IMR-90 (cell line): Measurements from ENCODE around the gene LRP1B. TPM values are rescaled to one million over a fixed set of nuclear protein-coding genes. Genes with fewer than 3 reads are reported as not detected.

Source experiments
- ATAC-seq: fragments of 200-7000 bp; cut with Tn5 transposase; 2 replicates; pipeline ENCODE4 v1.9.1; 2020; ENCODE audit warnings: low read depth, mild to moderate bottlenecking, moderate library complexity
- BruUV-seq: library from RNA; stranded (reverse); fragments of 400-500 nt; replicated peaks from 2 replicates; lab custom pipeline; 2021; lab: Mats Ljungman, UMichigan
- CTCF ChIA-PET: fragments of 300-600 bp; formaldehyde crosslinking; extraction: SDS; loops from one replicate; lab custom pipeline; 2021; ENCODE audit warnings: antibody characterized with exemption; lab: Yijun Ruan, JAX
- POLR2A ChIA-PET: fragments of 300-600 bp; sonication (Branson Sonifier 250); formaldehyde crosslinking; loops from one replicate; lab custom pipeline; 2022; ENCODE audit warnings: antibody characterized with exemption; ENCODE audit not compliant: unreplicated experiment; lab: Charles Lee
- DNase-seq: peaks from one replicate; pipeline ENCODE4 v3.0.0; 2013
- H2AFZ ChIP-seq: replicated peaks from 2 replicates; pipeline ENCODE3; 2013; ENCODE audit warnings: low read length, mild to moderate bottlenecking; ENCODE audit not compliant: poor library complexity
- H2AK5ac ChIP-seq: 2 replicates; pipeline ENCODE4 v1.6.1; 2013; ENCODE audit warnings: low read depth, low read length, inconsistent platforms
- H2AK9ac ChIP-seq: replicated peaks from 2 replicates; pipeline ENCODE3; 2013; ENCODE audit warnings: mild to moderate bottlenecking, low read depth, low read length, moderate library complexity; ENCODE audit not compliant: poor library complexity
- H2BK120ac ChIP-seq: 2 replicates; pipeline ENCODE4 v1.6.1; 2013; ENCODE audit warnings: low read depth, low read length, inconsistent platforms
- H2BK15ac ChIP-seq: 3 replicates; pipeline ENCODE4 v1.6.1; 2013; ENCODE audit warnings: low read depth, low read length, inconsistent platforms
- H2BK20ac ChIP-seq: 2 replicates; pipeline ENCODE4 v1.6.1; 2013; ENCODE audit warnings: low read depth, mild to moderate bottlenecking, inconsistent platforms, low read length, moderate library complexity
- H2BK5ac ChIP-seq: 2 replicates; pipeline ENCODE4 v1.6.1; 2013; ENCODE audit warnings: mild to moderate bottlenecking, low read depth, low read length, inconsistent platforms; ENCODE audit not compliant: poor library complexity, severe bottlenecking
- H3K14ac ChIP-seq: replicated peaks from 2 replicates; pipeline ENCODE4 v1.6.1; 2013; ENCODE audit warnings: low read depth, low read length, inconsistent platforms
- H3K18ac ChIP-seq: 2 replicates; pipeline ENCODE4 v1.6.1; 2013; ENCODE audit warnings: low read depth, low read length, control low read depth
- H3K23ac ChIP-seq: 2 replicates; pipeline ENCODE4 v1.6.1; 2013; ENCODE audit warnings: low read depth, low read length, inconsistent platforms
- H3K27ac ChIP-seq: 2 replicates; pipeline ENCODE4 v1.5.1; 2013; ENCODE audit warnings: mild to moderate bottlenecking, control low read depth, low read length; ENCODE audit not compliant: insufficient read depth
- H3K27me3 ChIP-seq: 2 replicates; pipeline ENCODE4 v1.6.1; 2013; ENCODE audit warnings: low read length; ENCODE audit not compliant: control insufficient read depth, insufficient read depth
- H3K36me3 ChIP-seq: 2 replicates; pipeline ENCODE4 v1.6.1; 2013; ENCODE audit warnings: low read length, mixed read lengths; ENCODE audit not compliant: control insufficient read depth, insufficient read depth
- H3K4ac ChIP-seq: 2 replicates; pipeline ENCODE4 v1.6.1; 2013; ENCODE audit warnings: low read depth, low read length, inconsistent platforms
- H3K4me1 ChIP-seq: 2 replicates; pipeline ENCODE4 v1.6.1; 2013; ENCODE audit warnings: low read length, mixed read lengths; ENCODE audit not compliant: control insufficient read depth, insufficient read depth
- H3K4me2 ChIP-seq: 2 replicates; pipeline ENCODE4 v1.6.1; 2013; ENCODE audit warnings: low read depth, mild to moderate bottlenecking, control low read depth, low read length, moderate library complexity
- H3K4me3 ChIP-seq: 2 replicates; pipeline ENCODE4 v1.5.1; 2013; ENCODE audit warnings: low read depth, mild to moderate bottlenecking, control low read depth, low read length, moderate library complexity; ENCODE audit not compliant: insufficient read depth
- H3K56ac ChIP-seq: 2 replicates; pipeline ENCODE4 v1.6.1; 2013; ENCODE audit warnings: low read length, inconsistent platforms; ENCODE audit not compliant: insufficient read depth; ENCODE audit errors: extremely low read depth
- H3K79me1 ChIP-seq, 2 experiments: 2 replicates each; pipeline ENCODE4 v1.6.1; 2013; ENCODE audit warnings: low read length in 2 of 2, inconsistent platforms in 1 of 2, low read depth in 1 of 2
- H3K9ac ChIP-seq: 2 replicates; pipeline ENCODE4 v1.6.1; 2013; ENCODE audit warnings: low read depth, low read length, control low read depth
- H3K9me1 ChIP-seq: 2 replicates; pipeline ENCODE4 v1.6.1; 2013; ENCODE audit warnings: low read length, inconsistent platforms; ENCODE audit not compliant: insufficient read depth
- H3K9me3 ChIP-seq: 2 replicates; pipeline ENCODE4 v1.6.1; 2013; ENCODE audit warnings: low read length; ENCODE audit not compliant: control insufficient read depth, insufficient read depth
- H4K20me1 ChIP-seq: 2 replicates; pipeline ENCODE4 v1.6.1; 2013; ENCODE audit warnings: low read length, inconsistent platforms; ENCODE audit not compliant: insufficient read depth
- H4K5ac ChIP-seq: 2 replicates; pipeline ENCODE4 v1.6.1; 2013; ENCODE audit warnings: mild to moderate bottlenecking, low read depth, low read length, control low read depth
- H4K8ac ChIP-seq, 2 experiments: 2 replicates each; pipeline ENCODE4 v1.6.1; 2013; ENCODE audit warnings: low read depth in 2 of 2, low read length in 2 of 2, control low read depth in 1 of 2, inconsistent platforms in 1 of 2
- H4K91ac ChIP-seq: 2 replicates; pipeline ENCODE4 v1.6.1; 2013; ENCODE audit warnings: low read depth, low read length, inconsistent platforms; ENCODE audit not compliant: insufficient read depth
- BHLHE40 ChIP-seq: fragments of 150-350 bp; IDR thresholded peaks from 2 replicates; pipeline ENCODE4 v1.6.1; 2016; ENCODE audit warnings: mild to moderate bottlenecking, low read depth, low read length
- MAZ ChIP-seq: IDR thresholded peaks from 2 replicates; pipeline ENCODE4 v1.6.1; 2012; ENCODE audit warnings: low read depth, mild to moderate bottlenecking, low read length, improper control_type of control experiment, moderate library complexity, borderline replicate concordance
- RAD21 ChIP-seq: IDR thresholded peaks from 2 replicates; pipeline ENCODE4 v1.6.1; 2012; ENCODE audit warnings: low read length, improper control_type of control experiment
- SMC3 ChIP-seq: fragments of 150-350 bp; IDR thresholded peaks from 2 replicates; pipeline ENCODE4 v1.6.1; 2016; ENCODE audit warnings: low read depth, mild to moderate bottlenecking, antibody characterized with exemption, low read length, moderate library complexity
- WGBS, 2 experiments: methylation state at CpG; one replicate each; pipeline versions ENCODE4 v1.1.5 to v1.1.7; 2013; ENCODE audit warnings: missing lambda C conversion rate in 2 of 2; ENCODE audit not compliant: insufficient read length in 1 of 2; ENCODE audit errors: extremely low coverage in 2 of 2; 5-methylcytosine and 5-hydroxymethylcytosine counted together
- dilution Hi-C: fragments of 300-500 bp; cut with HindIII; formaldehyde crosslinking; loops from one replicate; pipeline ENCODE4 v1.14.3; 2018; ENCODE audit warnings: low sequenced_read_pairs; ENCODE audit not compliant: unreplicated experiment
- in situ Hi-C: fragments of 300-500 bp; cut with MboI; formaldehyde crosslinking; loops from 3 replicates; pipeline ENCODE4 v1.14.3; 2019; ENCODE audit warnings: low sequenced_read_pairs, inconsistent platforms, mixed read lengths
- intact Hi-C: fragments of 100-400 bp; cut with micrococcal nuclease; formaldehyde crosslinking; loops from 2 replicates; pipeline ENCODE4 v1.10.0; 2022
- polyA plus RNA-seq, 3 experiments: library from polyadenylated mRNA; depleted of rRNA; stranded (reverse); fragments of >200 nt; gene quantifications; 2 replicates each; pipeline ENCODE4 v1.2.3, GENCODE V29; 2012; ENCODE audit warnings: low replicate concordance in 1 of 3
- total RNA-seq: library from RNA; depleted of rRNA; stranded (reverse); fragments of >200 nt; gene quantifications from 2 replicates; pipeline ENCODE4 v1.2.3, GENCODE V29; 2012

Gene LRP1B
- total and polyA plus RNA-seq, 2 of the 4 experiments (the other 2 are of a cell fraction): under 0.01 to 0.02 TPM

GRCh38 chr2:140257692-140258300, 1873.0 kb downstream of the LRP1B start:
- Histone ChIP-seq H3K27ac (no peak overlapping the region), H3K4ac (no peak overlapping the region), H3K4me3 (no peak overlapping the region), H2AK5ac (no peak overlapping the region), H3K9me3 (peaks cover under 1% of the 10 kb centered on the region; the same call in 1 of the 2 replicates), H3K14ac (no peak overlapping the region), H2BK20ac (no peak overlapping the region), H3K23ac (no peak overlapping the region), H3K9ac (no peak overlapping the region), H3K36me3 (no peaks in the 10 kb centered on the region), H2BK5ac (no peak overlapping the region), H3K79me1 (no peaks in the 10 kb centered on the region), H2BK15ac (no peak overlapping the region), H3K4me2 (no peak overlapping the region), H3K56ac (no peak overlapping the region), H3K9me1 (no peaks in the 10 kb centered on the region), H4K20me1 (no peaks in the 10 kb centered on the region), H2BK120ac (no peak overlapping the region), H4K91ac (no peak overlapping the region), H4K8ac (no peak overlapping the region), H3K27me3 (no peaks in the 10 kb centered on the region), H2AFZ (no peak overlapping the region), H3K4me1 (no peaks in the 10 kb centered on the region), H3K18ac (no peak overlapping the region), H4K5ac (no peak overlapping the region), H2AK9ac (no peak overlapping the region)
- CTCF ChIA-PET: no interaction called here
- BruUV-seq: no TSS peak
- WGBS, 2 experiments: no CpG with 5 or more reads among the region's 2 CpGs
- no peak for ATAC-seq
- POLR2A ChIA-PET: no interaction called here
- intact Hi-C loops: no loop called here
- DNase-seq: no peak
- in situ Hi-C loops: no loop called here
- dilution Hi-C loops: no loop called here
- TF ChIP-seq RAD21 (no peak), SMC3 (no peak), MAZ (no peak), BHLHE40 (no peak)
